GM12878 (cell line): Measurements from ENCODE around the gene MAST4.

ENCODE experiments used
- BACH1 ChIP-seq: fragments of 450-650 bp; IDR thresholded peaks from 2 replicates; pipeline ENCODE4 v1.6.1; 2017; ENCODE audit warnings: mild to moderate bottlenecking, borderline replicate concordance
- CHD2 ChIP-seq: IDR thresholded peaks from 2 replicates; pipeline ENCODE4 v1.6.1; 2011; ENCODE audit warnings: low read depth, low read length, improper control_type of control experiment, borderline replicate concordance
- CTCF ChIP-seq, 3 experiments: IDR thresholded peaks in 2 of 3; conservative IDR thresholded peaks in 1 of 3; 2 replicates each; pipeline ENCODE4 v1.5.1; 2011; ENCODE audit warnings: low read depth in 3 of 3, low read length in 3 of 3, mild to moderate bottlenecking in 3 of 3, control low read depth in 2 of 3, moderate library complexity in 2 of 3, inconsistent platforms in 1 of 3, mixed read lengths in 1 of 3; ENCODE audit not compliant: control insufficient read depth in 2 of 3, insufficient read depth in 1 of 3; ENCODE audit errors: extremely low read depth in 1 of 3
- E2F8 ChIP-seq: fragments of 450-650 bp; IDR thresholded peaks from 2 replicates; pipeline ENCODE4 v1.6.1; 2018; ENCODE audit warnings: mild to moderate bottlenecking, low read depth, moderate library complexity; ENCODE audit not compliant: partially characterized antibody
- EP300 ChIP-seq, 2 experiments: fragments of 150-350 bp in 1 of 2; IDR thresholded peaks; 2 replicates each; pipeline ENCODE4 v1.6.1; 2011 to 2012; ENCODE audit warnings: low read depth in 2 of 2, low read length in 2 of 2, borderline replicate concordance in 1 of 2, improper control_type of control experiment in 1 of 2, inconsistent platforms in 1 of 2; ENCODE audit not compliant: control insufficient read depth in 1 of 2
- EZH2 ChIP-seq: IDR thresholded peaks from 2 replicates; pipeline ENCODE4 v1.6.1; 2012; ENCODE audit warnings: low read depth, mild to moderate bottlenecking, control low read depth, inconsistent platforms, low read length, borderline replicate concordance; ENCODE audit not compliant: control insufficient read depth
- FOXM1 ChIP-seq: IDR thresholded peaks from 2 replicates; pipeline ENCODE4 v1.6.1; 2012; ENCODE audit warnings: low read depth, mild to moderate bottlenecking, inconsistent platforms, low read length, moderate library complexity
- POLR2AphosphoS5 ChIP-seq: IDR thresholded peaks from 2 replicates; pipeline ENCODE4 v1.6.1; 2011; ENCODE audit warnings: mild to moderate bottlenecking, low read length, inconsistent platforms
- RCOR1 ChIP-seq: conservative IDR thresholded peaks from 2 replicates; pipeline ENCODE4 v1.6.1; 2012; ENCODE audit warnings: low read depth, low read length, improper control_type of control experiment

- no peak for TF ChIP-seq CTCF (IDR thresholded peaks at IDR 0.05 in 2 of 3, conservative IDR thresholded peaks at IDR 0.05 in 1 of 3; ENCODE audit: control insufficient read depth in 2 of 3, extremely low read depth in 1 of 3, insufficient read depth in 1 of 3, low read depth in 3 of 3, low read length in 3 of 3)
- no peak for TF ChIP-seq EP300 (IDR thresholded peaks at IDR 0.05; ENCODE audit: borderline replicate concordance in 1 of 2, control insufficient read depth in 1 of 2, low read depth in 2 of 2, low read length in 2 of 2)
- no peak for TF ChIP-seq RCOR1
- no peak for TF ChIP-seq E2F8
- TF ChIP-seq POLR2AphosphoS5: no peak
- TF ChIP-seq FOXM1: no peak
- TF ChIP-seq CHD2: no peak
- no peak for TF ChIP-seq EZH2
- no peak for TF ChIP-seq BACH1
Observed at GRCh38 chr5:66994790-66995189, 398.6 kb downstream of the MAST4 start.
